DOHH2 (cell line): Measurements from ENCODE around the gene PLEKHH3.

Experiments used
- EZH2phosphoT487 ChIP-seq: fragments of 200-600 bp; sonication (generic); IDR thresholded peaks from 2 replicates; pipeline ENCODE4 v1.6.1; 2017; ENCODE audit warnings: borderline replicate concordance, mild to moderate bottlenecking, antibody characterized with exemption, low read length, moderate library complexity, mixed read lengths
- TF ChIP-seq, protein P1 (sequence below): fragments of 200-600 bp; sonication (generic); IDR thresholded peaks from one replicate; pipeline ENCODE4 v1.5.1; 2014; ENCODE audit warnings: antibody characterized with exemption, mild to moderate bottlenecking, low read depth, low read length; ENCODE audit not compliant: poor library complexity, severe bottlenecking

DNA sequence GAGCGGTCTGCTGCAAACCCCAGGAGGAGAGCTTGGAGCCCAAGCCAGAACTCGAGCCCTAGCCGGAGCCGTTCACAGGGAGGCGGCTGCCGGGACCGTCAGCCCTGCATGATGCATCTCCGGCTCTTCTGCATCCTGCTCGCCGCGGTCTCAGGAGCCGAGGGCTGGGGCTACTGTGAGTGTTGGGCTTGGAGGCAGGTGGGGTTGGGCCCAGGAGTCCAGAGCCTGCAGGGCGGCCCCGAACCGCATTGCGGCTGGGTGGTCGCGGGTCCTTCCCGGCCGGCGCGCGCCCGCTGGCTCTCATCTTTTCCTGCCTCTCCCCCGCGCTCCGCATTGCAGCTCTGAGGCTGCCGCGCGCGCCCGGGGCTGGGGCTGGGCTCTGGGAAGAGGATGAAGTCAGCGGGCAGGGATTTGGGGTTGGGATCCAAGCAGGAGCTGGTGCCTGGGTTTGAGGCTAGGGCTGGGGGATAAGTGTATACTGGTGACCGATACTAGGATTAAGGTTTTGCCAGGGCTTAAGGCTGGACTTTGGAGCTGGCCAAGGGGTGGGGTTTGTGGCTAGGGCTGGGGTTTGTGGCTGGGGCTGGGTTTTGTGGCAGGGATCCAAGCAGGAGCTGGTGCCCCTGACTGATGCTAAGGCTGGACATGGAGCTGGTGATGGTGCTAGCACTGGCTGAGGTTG lies 6.1 kb upstream of the PLEKHH3 start:
- TF ChIP-seq, protein P1, sequence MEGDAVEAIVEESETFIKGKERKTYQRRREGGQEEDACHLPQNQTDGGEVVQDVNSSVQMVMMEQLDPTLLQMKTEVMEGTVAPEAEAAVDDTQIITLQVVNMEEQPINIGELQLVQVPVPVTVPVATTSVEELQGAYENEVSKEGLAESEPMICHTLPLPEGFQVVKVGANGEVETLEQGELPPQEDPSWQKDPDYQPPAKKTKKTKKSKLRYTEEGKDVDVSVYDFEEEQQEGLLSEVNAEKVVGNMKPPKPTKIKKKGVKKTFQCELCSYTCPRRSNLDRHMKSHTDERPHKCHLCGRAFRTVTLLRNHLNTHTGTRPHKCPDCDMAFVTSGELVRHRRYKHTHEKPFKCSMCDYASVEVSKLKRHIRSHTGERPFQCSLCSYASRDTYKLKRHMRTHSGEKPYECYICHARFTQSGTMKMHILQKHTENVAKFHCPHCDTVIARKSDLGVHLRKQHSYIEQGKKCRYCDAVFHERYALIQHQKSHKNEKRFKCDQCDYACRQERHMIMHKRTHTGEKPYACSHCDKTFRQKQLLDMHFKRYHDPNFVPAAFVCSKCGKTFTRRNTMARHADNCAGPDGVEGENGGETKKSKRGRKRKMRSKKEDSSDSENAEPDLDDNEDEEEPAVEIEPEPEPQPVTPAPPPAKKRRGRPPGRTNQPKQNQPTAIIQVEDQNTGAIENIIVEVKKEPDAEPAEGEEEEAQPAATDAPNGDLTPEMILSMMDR, result no peak
- peak; percentile 36; the same call in 1 of the 2 replicates for TF ChIP-seq EZH2phosphoT487
